HCT116 (cell line): ENCODE results near the gene GALNT17. TPM values are rescaled to one million over a fixed set of nuclear protein-coding genes. Genes with fewer than 3 reads are reported as not detected.

Experiments used
- ATAC-seq: fragments of 200-7000 bp; cut with Tn5 transposase; 2 replicates; pipeline ENCODE4 v1.9.1; 2020; ENCODE audit warnings: mild to moderate bottlenecking, moderate library complexity
- BruUV-seq: library from RNA; stranded (reverse); fragments of 400-500 nt; replicated peaks from 2 replicates; lab custom pipeline; 2021; lab: Mats Ljungman, UMichigan
- CTCF ChIA-PET: fragments of 300-600 bp; sonication (Branson Sonifier 250); formaldehyde crosslinking; loops from one replicate; lab custom pipeline; 2021; ENCODE audit warnings: antibody characterized with exemption; lab: Charles Lee
- POLR2A ChIA-PET: fragments of 300-600, 350-600 bp; sonication (Branson Sonifier 250); formaldehyde crosslinking; loops from one replicate; lab custom pipeline; 2021; ENCODE audit warnings: antibody characterized with exemption; lab: Charles Lee
- RAD21 ChIA-PET, 2 experiments: fragments of 300-600 bp; sonication (Branson Sonifier 250); formaldehyde crosslinking; loops; one replicate each; lab custom pipeline; 2023; ENCODE audit warnings: low total read pairs in 2 of 2; ENCODE audit not compliant: uncharacterized antibody in 2 of 2, unreplicated experiment in 2 of 2, low non-redundant PET in 1 of 2; lab: Charles Lee
- DNase-seq: peaks from one replicate; pipeline ENCODE4 v3.0.0-alpha.2; 2010; ENCODE audit warnings: low read depth, low spot score
- H2AFZ ChIP-seq: fragments of 200-600 bp; shearing (Covaris generic), sonication (generic); 2 replicates; pipeline ENCODE4 v1.6.1; 2017; ENCODE audit warnings: low read depth, mixed run types, mixed read lengths, antibody characterized with exemption, low read length; ENCODE audit not compliant: poor library complexity, severe bottlenecking
- H3K27ac ChIP-seq: 2 replicates; pipeline ENCODE4 v1.5.1; 2012; ENCODE audit warnings: low read depth, low read length
- H3K27me3 ChIP-seq: fragments of 200-600 bp; sonication (generic); 2 replicates; pipeline ENCODE4 v1.6.1; 2016; ENCODE audit warnings: mixed run types, low read length, mixed read lengths; ENCODE audit not compliant: insufficient read depth
- H3K36me3 ChIP-seq, 2 experiments: fragments of 200-500 bp in 1 of 2; fragments of 200-600 bp in 1 of 2; sonication (Bioruptor generic) in 1 of 2; sonication (generic) in 1 of 2; 2 replicates each; pipeline versions ENCODE4 v1.5.1 to v1.6.1; 2014 to 2016; ENCODE audit warnings: low read length in 2 of 2, inconsistent platforms in 1 of 2, mixed read lengths in 1 of 2, mixed run types in 1 of 2; ENCODE audit not compliant: insufficient read depth in 2 of 2, control insufficient read depth in 1 of 2
- H3K4me1 ChIP-seq, 2 experiments: fragments of 200-600 bp in 1 of 2; sonication (generic) in 1 of 2; 2 replicates each; pipeline versions ENCODE4 v1.5.1 to v1.6.1; 2012 to 2017; ENCODE audit warnings: low read length in 2 of 2, inconsistent platforms in 1 of 2, mild to moderate bottlenecking in 1 of 2, mixed read lengths in 1 of 2, mixed run types in 1 of 2, moderate library complexity in 1 of 2; ENCODE audit not compliant: insufficient read depth in 2 of 2, control insufficient read depth in 1 of 2
- H3K4me2 ChIP-seq: fragments of 200-600 bp; sonication (generic); 2 replicates; pipeline ENCODE4 v1.6.1; 2017; ENCODE audit warnings: mixed run types, low read length, mixed read lengths
- H3K4me3 ChIP-seq, 2 experiments: fragments of 200-600 bp in 1 of 2; sonication (generic) in 1 of 2; replicated peaks in 1 of 2; 2 replicates each; pipeline ENCODE4 v1.5.1; 2011 to 2016; ENCODE audit warnings: low read length in 2 of 2, control low read depth in 1 of 2, low read depth in 1 of 2, mild to moderate bottlenecking in 1 of 2, mixed read lengths in 1 of 2, mixed run types in 1 of 2
- H3K79me2 ChIP-seq: fragments of 200-600 bp; sonication (generic); 2 replicates; pipeline ENCODE4 v1.6.1; 2017; ENCODE audit warnings: mild to moderate bottlenecking, mixed run types, low read length, moderate library complexity, mixed read lengths; ENCODE audit not compliant: insufficient read depth
- H3K9ac ChIP-seq: fragments of 200-600 bp; sonication (generic); 2 replicates; pipeline ENCODE4 v1.6.1; 2016; ENCODE audit warnings: low read length, mixed read lengths
- H3K9me2 ChIP-seq: fragments of 200-600 bp; sonication (generic), shearing (Covaris generic); 2 replicates; pipeline ENCODE4 v1.6.1; 2017; ENCODE audit warnings: mixed run types, mild to moderate bottlenecking, moderate library complexity; ENCODE audit not compliant: insufficient read depth
- H3K9me3 ChIP-seq, 2 experiments: fragments of 200-500 bp in 1 of 2; fragments of 200-600 bp in 1 of 2; sonication (Bioruptor generic) in 1 of 2; sonication (generic) in 1 of 2; 2 replicates each; pipeline ENCODE4 v1.6.1; 2014 to 2017; ENCODE audit warnings: low read length in 2 of 2, mixed read lengths in 2 of 2, inconsistent platforms in 1 of 2, low read depth in 1 of 2, mild to moderate bottlenecking in 1 of 2, mixed run types in 1 of 2, moderate library complexity in 1 of 2; ENCODE audit not compliant: control insufficient read depth in 1 of 2, insufficient read depth in 1 of 2
- H4K20me1 ChIP-seq: fragments of 200-600 bp; sonication (generic), shearing (Covaris generic); 2 replicates; pipeline ENCODE4 v1.6.1; 2017; ENCODE audit warnings: mixed run types, mild to moderate bottlenecking, moderate library complexity; ENCODE audit not compliant: insufficient read depth
- CBX3 ChIP-seq: IDR thresholded peaks from 2 replicates; pipeline ENCODE4 v1.6.1; 2012; ENCODE audit warnings: low read depth
- CEBPB ChIP-seq: IDR thresholded peaks from 2 replicates; pipeline ENCODE4 v1.6.1; 2012; ENCODE audit warnings: low read depth
- ELF1 ChIP-seq: IDR thresholded peaks from 2 replicates; pipeline ENCODE4 v1.6.1; 2012; ENCODE audit warnings: low read depth, borderline replicate concordance
- EZH2 ChIP-seq: fragments of 200-600 bp; sonication (generic); IDR thresholded peaks from 2 replicates; pipeline ENCODE4 v1.6.1; 2017; ENCODE audit warnings: antibody characterized with exemption, mixed run types
- EZH2phosphoT487 ChIP-seq: fragments of 200-600 bp; IDR thresholded peaks from 2 replicates; pipeline ENCODE4 v1.6.1; 2018; ENCODE audit warnings: antibody characterized with exemption, borderline replicate concordance
- FOSL1 ChIP-seq: IDR thresholded peaks from 2 replicates; pipeline ENCODE4 v1.6.1; 2012; ENCODE audit warnings: low read depth
- MAX ChIP-seq: IDR thresholded peaks from 2 replicates; pipeline ENCODE4 v1.6.1; 2012
- POLR2A ChIP-seq: IDR thresholded peaks from 2 replicates; pipeline ENCODE4 v1.7.0; 2011; ENCODE audit warnings: borderline replicate concordance; ENCODE audit not compliant: insufficient read depth, insufficient read length; ENCODE audit errors: extremely low read depth
- POLR2AphosphoS5 ChIP-seq: IDR thresholded peaks from 2 replicates; pipeline ENCODE4 v1.6.1; 2011; ENCODE audit warnings: mild to moderate bottlenecking, low read depth, low read length, moderate library complexity
- REST ChIP-seq: IDR thresholded peaks from 2 replicates; pipeline ENCODE4 v1.6.1; 2012; ENCODE audit warnings: low read depth
- SIN3A ChIP-seq: IDR thresholded peaks from 2 replicates; pipeline ENCODE4 v1.6.1; 2012; ENCODE audit warnings: low read depth
- SRF ChIP-seq: IDR thresholded peaks from 2 replicates; pipeline ENCODE4 v1.6.1; 2012; ENCODE audit warnings: low read depth
- TCF7L2 ChIP-seq: IDR thresholded peaks from 2 replicates; pipeline ENCODE4 v1.7.0; 2011; ENCODE audit warnings: borderline replicate concordance, inconsistent platforms; ENCODE audit not compliant: insufficient read depth, insufficient read length; ENCODE audit errors: extremely low read depth
- YY1 ChIP-seq: IDR thresholded peaks from 2 replicates; pipeline ENCODE4 v1.6.1; 2011; ENCODE audit warnings: low read length, low read depth, moderate library complexity, mild to moderate bottlenecking; ENCODE audit not compliant: insufficient replicate concordance; ENCODE audit errors: extremely low read depth
- intact Hi-C: fragments of 100-400 bp; cut with micrococcal nuclease; formaldehyde crosslinking; loops from 2 replicates; pipeline ENCODE4 v1.10.0; 2022
- total RNA-seq: library from RNA; stranded (reverse); gene quantifications from one replicate; pipeline ENCODE4 v1.2.1, GENCODE V29; 2021; ENCODE audit not compliant: unreplicated experiment
- TF ChIP-seq, protein P1 (sequence below), 3 experiments: fragments of 200-600 bp in 1 of 3; sonication (generic) in 1 of 3; IDR thresholded peaks in 2 of 3; conservative IDR thresholded peaks in 1 of 3; 2 replicates each; pipeline ENCODE4 v1.5.1; 2012 to 2017; ENCODE audit warnings: low read depth in 2 of 3, low read length in 2 of 3, antibody characterized with exemption in 1 of 3, borderline replicate concordance in 1 of 3, control low read depth in 1 of 3, mild to moderate bottlenecking in 1 of 3, mixed read lengths in 1 of 3, mixed run types in 1 of 3, moderate library complexity in 1 of 3; ENCODE audit not compliant: insufficient read depth in 1 of 3

Gene GALNT17
- total RNA-seq, 1 experiment from 2014 or later = not detected

DNA sequence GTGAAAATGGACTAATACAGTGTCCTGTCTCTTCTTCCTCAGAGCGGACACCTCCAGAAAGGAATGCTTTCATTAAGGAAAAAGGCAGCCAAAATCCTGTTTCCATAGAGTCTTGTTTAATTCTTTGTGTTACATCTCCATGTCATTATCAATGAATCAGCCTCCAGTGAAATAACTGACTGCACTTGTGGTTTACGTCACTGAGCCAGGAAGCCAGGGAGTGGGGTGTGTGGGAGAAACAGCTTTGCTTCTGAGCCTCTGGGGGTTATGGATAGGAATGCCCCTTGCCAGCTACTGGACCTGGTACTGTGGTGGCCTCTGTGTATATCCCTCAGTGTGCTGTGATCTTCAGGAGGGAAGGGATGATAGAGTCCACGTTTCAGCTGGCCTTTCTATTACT is 416.8 kb downstream of the GALNT17 start (continued):
- no peak for TF ChIP-seq REST
- TF ChIP-seq, all 23 proteins: peak for 0

GRCh38 chr7:71553306-71553705 is 421.4 kb downstream of the GALNT17 start:
- DNase-seq = no peak
- Histone ChIP-seq H3K9ac (no peak overlapping the region), H3K9me3 (peaks cover 0 to 7% of the 10 kb centered on the region in 2 experiments; a peak in 2 of 4 replicates), H3K27me3 (no peaks in the 10 kb centered on the region), H3K4me2 (no peak overlapping the region), H2AFZ (no peak overlapping the region), H3K9me2 (no peaks in the 10 kb centered on the region), H3K36me3 (no peaks in the 10 kb centered on the region), H3K4me3 (no peak overlapping the region), H3K27ac (no peak overlapping the region), H4K20me1 (no peaks in the 10 kb centered on the region), H3K4me1 (no peaks in the 10 kb centered on the region), H3K79me2 (no peaks in the 10 kb centered on the region)
- intact Hi-C loops = no loop called here
- TF ChIP-seq POLR2A (no peak), EZH2phosphoT487 (no peak), CBX3 (no peak), MAX (no peak), CEBPB (no peak), TCF7L2 (no peak), YY1 (no peak), SRF (no peak), POLR2AphosphoS5 (no peak), ELF1 (no peak), REST (no peak), SIN3A (no peak), FOSL1 (no peak), EZH2 (no peak)
- TF ChIP-seq, protein P1, sequence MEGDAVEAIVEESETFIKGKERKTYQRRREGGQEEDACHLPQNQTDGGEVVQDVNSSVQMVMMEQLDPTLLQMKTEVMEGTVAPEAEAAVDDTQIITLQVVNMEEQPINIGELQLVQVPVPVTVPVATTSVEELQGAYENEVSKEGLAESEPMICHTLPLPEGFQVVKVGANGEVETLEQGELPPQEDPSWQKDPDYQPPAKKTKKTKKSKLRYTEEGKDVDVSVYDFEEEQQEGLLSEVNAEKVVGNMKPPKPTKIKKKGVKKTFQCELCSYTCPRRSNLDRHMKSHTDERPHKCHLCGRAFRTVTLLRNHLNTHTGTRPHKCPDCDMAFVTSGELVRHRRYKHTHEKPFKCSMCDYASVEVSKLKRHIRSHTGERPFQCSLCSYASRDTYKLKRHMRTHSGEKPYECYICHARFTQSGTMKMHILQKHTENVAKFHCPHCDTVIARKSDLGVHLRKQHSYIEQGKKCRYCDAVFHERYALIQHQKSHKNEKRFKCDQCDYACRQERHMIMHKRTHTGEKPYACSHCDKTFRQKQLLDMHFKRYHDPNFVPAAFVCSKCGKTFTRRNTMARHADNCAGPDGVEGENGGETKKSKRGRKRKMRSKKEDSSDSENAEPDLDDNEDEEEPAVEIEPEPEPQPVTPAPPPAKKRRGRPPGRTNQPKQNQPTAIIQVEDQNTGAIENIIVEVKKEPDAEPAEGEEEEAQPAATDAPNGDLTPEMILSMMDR (IDR thresholded peaks at IDR 0.05 in 2 of 3, conservative IDR thresholded peaks at IDR 0.05 in 1 of 3; ENCODE audit: borderline replicate concordance in 1 of 3, insufficient read depth in 1 of 3, low read depth in 2 of 3, low read length in 2 of 3) = no peak
- ChIA-PET POLR2A (no interaction called here), CTCF (no interaction called here), RAD21 (no interaction called here)
- BruUV-seq = no TSS peak
- ATAC-seq = no peak
